HepG2 (cell line): ENCODE results near the gene CLASRP. TPM values are rescaled to one million over a fixed set of nuclear protein-coding genes. Genes with fewer than 3 reads are reported as not detected.

Source experiments
- ADNP ChIP-seq: sonication (generic); formaldehyde crosslinking; IDR thresholded peaks from 2 replicates; pipeline ENCODE4 v1.4.0; 2020; ENCODE audit warnings: missing genetic modification reagents
- AGO2 ChIP-seq: fragments of 200-400 bp; formaldehyde crosslinking; optimal IDR thresholded peaks from 2 replicates; pipeline ENCODE3; 2017; ENCODE audit warnings: mild to moderate bottlenecking, low read depth, low read length, moderate library complexity
- CREBL2 ChIP-seq: sonication (generic); formaldehyde crosslinking; IDR thresholded peaks from 2 replicates; pipeline ENCODE4 v1.8.1; 2023; ENCODE audit warnings: missing genetic modification reagents, mild to moderate bottlenecking, borderline replicate concordance
- CREM ChIP-seq, 2 experiments: sonication (generic) in 1 of 2; formaldehyde crosslinking in 1 of 2; IDR thresholded peaks; 2 replicates each; pipeline versions ENCODE4 v1.4.0 to v1.6.1; 2016 to 2020; ENCODE audit warnings: antibody characterized with exemption in 1 of 2, mild to moderate bottlenecking in 1 of 2, missing genetic modification reagents in 1 of 2
- ERF ChIP-seq: IDR thresholded peaks from 2 replicates; pipeline ENCODE4 v1.6.1; 2018; ENCODE audit warnings: missing biosample characterization, missing genetic modification reagents
- HES4 ChIP-seq: sonication (generic); formaldehyde crosslinking; IDR thresholded peaks from 2 replicates; pipeline ENCODE4 v1.9.0; 2021; ENCODE audit warnings: mild to moderate bottlenecking, missing genetic modification reagents, borderline replicate concordance
- HOXA5 ChIP-seq: sonication (generic); formaldehyde crosslinking; IDR thresholded peaks from 2 replicates; pipeline ENCODE4 v1.4.0; 2020; ENCODE audit warnings: missing genetic modification reagents
- NCOR1 ChIP-seq: fragments of 200-600 bp; sonication (generic); IDR thresholded peaks from 2 replicates; pipeline ENCODE4 v1.7.0; 2017; ENCODE audit warnings: antibody characterized with exemption, low read length, borderline replicate concordance
- POLR2AphosphoS5 ChIP-seq: IDR thresholded peaks from 2 replicates; pipeline ENCODE4 v1.6.1; 2012; ENCODE audit warnings: low read depth, low read length
- RFXANK ChIP-seq: IDR thresholded peaks from 2 replicates; pipeline ENCODE4 v1.6.1; 2016
- SKI ChIP-seq: fragments of 450-650 bp; IDR thresholded peaks from one replicate; pipeline ENCODE4 v1.6.1; 2018; ENCODE audit warnings: mild to moderate bottlenecking; ENCODE audit not compliant: partially characterized antibody
- SNAPC4 ChIP-seq: sonication (generic); formaldehyde crosslinking; IDR thresholded peaks from 2 replicates; pipeline ENCODE4 v1.4.0; 2020; ENCODE audit warnings: mild to moderate bottlenecking, missing genetic modification reagents
- WIZ ChIP-seq: sonication (generic); formaldehyde crosslinking; IDR thresholded peaks from 2 replicates; pipeline ENCODE4 v1.5.1; 2020; ENCODE audit warnings: mild to moderate bottlenecking, missing genetic modification reagents
- ZMAT3 ChIP-seq: sonication (generic); formaldehyde crosslinking; conservative IDR thresholded peaks from 2 replicates; pipeline ENCODE4 v1.7.0; 2021; ENCODE audit warnings: missing genetic modification reagents
- ZMYM4 ChIP-seq: sonication (generic); formaldehyde crosslinking; IDR thresholded peaks from 2 replicates; pipeline ENCODE4 v1.8.1; 2023; ENCODE audit warnings: mild to moderate bottlenecking, missing genetic modification reagents
- ZNF12 ChIP-seq: sonication (generic); formaldehyde crosslinking; IDR thresholded peaks from 2 replicates; pipeline ENCODE4 v1.5.0; 2020; ENCODE audit warnings: missing genetic modification reagents
- ZNF24 ChIP-seq: fragments of 450-650 bp; IDR thresholded peaks from 2 replicates; pipeline ENCODE4 v1.6.1; 2017; ENCODE audit warnings: antibody characterized with exemption, mild to moderate bottlenecking
- ZNF3 ChIP-seq: IDR thresholded peaks from 2 replicates; pipeline ENCODE4 v1.7.0; 2017; ENCODE audit warnings: inconsistent platforms
- ZNF563 ChIP-seq: sonication (generic); formaldehyde crosslinking; IDR thresholded peaks from 2 replicates; pipeline ENCODE4 v1.8.0; 2022; ENCODE audit warnings: mild to moderate bottlenecking, moderate library complexity, missing genetic modification reagents
- ZNF768 ChIP-seq: sonication (generic); formaldehyde crosslinking; IDR thresholded peaks from 2 replicates; pipeline ENCODE4 v1.4.0; 2020; ENCODE audit warnings: missing genetic modification reagents
- ZNF772 ChIP-seq: sonication (generic); formaldehyde crosslinking; IDR thresholded peaks from 2 replicates; pipeline ENCODE4 v1.5.0; 2020; ENCODE audit warnings: mild to moderate bottlenecking, missing genetic modification reagents
- ZNF773 ChIP-seq: sonication (generic); formaldehyde crosslinking; IDR thresholded peaks from 2 replicates; pipeline ENCODE4 v1.4.0; 2020; ENCODE audit warnings: missing genetic modification reagents, borderline replicate concordance
- ZNF883 ChIP-seq: sonication (generic); formaldehyde crosslinking; IDR thresholded peaks from 2 replicates; pipeline ENCODE4 v1.5.1; 2020; ENCODE audit warnings: mild to moderate bottlenecking, missing genetic modification reagents; ENCODE audit errors: not compliant biosample characterization
- polyA plus RNA-seq, 8 experiments: library from polyadenylated mRNA; depleted of rRNA in 3 of 8; stranded (reverse) in 7 of 8; unstranded in 1 of 8; fragments of >200 nt; fragmentation: Illumina TruSeq in 4 of 8; extraction: Trizol in 4 of 8; gene quantifications; 2 replicates each; pipeline versions ENCODE4 v1.2.1 to v1.2.3, GENCODE V29; 2011 to 2016; ENCODE audit warnings: low read depth in 4 of 8, missing spikeins in 1 of 8, mixed read lengths in 1 of 8; ENCODE audit not compliant: insufficient read depth in 1 of 8
- total RNA-seq, 5 experiments: library from RNA; depleted of rRNA; stranded (reverse); fragments of >200 nt; fragmentation: Illumina TruSeq; extraction: Trizol; gene quantifications; 2 replicates each; pipeline ENCODE4 v1.2.3, GENCODE V29; 2016; ENCODE audit warnings: low read depth in 1 of 5

CLASRP gene
- total and polyA plus RNA-seq, 2 of the 13 experiments (the other 11 are each of a cell fraction or from before 2014, with no cell fraction given), result 32.0 to 51.4 TPM

- 0 out of 2 replicates have a peak, but pooled peaks have one; percentile 94 for TF ChIP-seq HES4
- TF ChIP-seq ZNF772 (CRISPR knock-in tag), result peak; percentile 28; the same call in 1 of the 2 replicates
- TF ChIP-seq SKI, result peak; percentile 12
- TF ChIP-seq SNAPC4 (CRISPR knock-in tag), result peak; percentile 75; the same call in 1 of the 2 replicates
- peak; percentile 93 for TF ChIP-seq ZNF563 (CRISPR knock-in tag)
- peak; percentile 88 for TF ChIP-seq HOXA5 (CRISPR knock-in tag)
- TF ChIP-seq CREM (IDR thresholded peaks at IDR 0.05), result peak; percentile 43; the same call in 1 of the 2 replicates
- no peak for TF ChIP-seq CREM (CRISPR knock-in tag; IDR thresholded peaks at IDR 0.05)
- TF ChIP-seq ZMYM4 (CRISPR knock-in tag), result peak; percentile 69
- TF ChIP-seq CREBL2, result no peak
- no peak for TF ChIP-seq RFXANK (CRISPR knock-in tag)
- TF ChIP-seq ZNF12, result no peak
- TF ChIP-seq ZNF773 (CRISPR knock-in tag), result peak; percentile 62; the same call in 1 of the 2 replicates
- peak; percentile 53; the same call in 1 of the 2 replicates for TF ChIP-seq ZMAT3
- TF ChIP-seq ZNF768 (CRISPR knock-in tag), result peak; percentile 62; the same call in 1 of the 2 replicates
- TF ChIP-seq AGO2, result peak; percentile 94
- TF ChIP-seq ZNF3 (CRISPR knock-in tag), result no peak
- peak; percentile 66 for TF ChIP-seq ZNF883 (CRISPR knock-in tag)
- TF ChIP-seq NCOR1, result no peak
- no peak for TF ChIP-seq ZNF24
- TF ChIP-seq ERF, result peak; percentile 52; the same call in 1 of the 2 replicates
- peak; percentile 80; the same call in 1 of the 2 replicates for TF ChIP-seq WIZ
- TF ChIP-seq POLR2AphosphoS5, result peak; percentile 88
- no peak for TF ChIP-seq ADNP (CRISPR knock-in tag)
Observed at GRCh38 chr19:45038931-45039893, at the start of gene CLASRP (continued).
